ENCODE results near the gene ZNF33A.
"Not testable (repeated sequence)": the region's sequence is repeated elsewhere in the genome, so short reads cannot be mapped to it uniquely, and the experiment has no call there.

ZNF33A gene

DNA sequence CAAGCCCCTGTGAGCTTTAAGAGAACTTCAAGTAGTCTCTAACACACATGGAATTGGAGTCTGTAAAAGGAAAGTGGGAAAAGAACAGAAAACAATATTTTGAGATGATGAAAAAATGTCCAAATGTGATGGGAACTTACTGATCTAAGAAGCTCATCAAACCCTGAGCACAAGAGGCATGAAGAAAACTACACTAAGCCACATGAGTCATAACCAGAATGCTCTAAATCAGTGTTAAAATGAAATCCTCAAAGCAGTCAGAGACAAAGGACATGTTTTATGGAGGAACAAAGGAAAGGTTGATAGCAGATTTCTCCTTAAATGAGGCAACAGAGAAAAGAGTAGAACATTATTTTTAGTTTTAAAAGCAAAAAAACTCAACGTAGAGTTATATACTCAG lies 37.2 kb downstream of the ZNF33A start:
- DNase-seq: no peak

DNA sequence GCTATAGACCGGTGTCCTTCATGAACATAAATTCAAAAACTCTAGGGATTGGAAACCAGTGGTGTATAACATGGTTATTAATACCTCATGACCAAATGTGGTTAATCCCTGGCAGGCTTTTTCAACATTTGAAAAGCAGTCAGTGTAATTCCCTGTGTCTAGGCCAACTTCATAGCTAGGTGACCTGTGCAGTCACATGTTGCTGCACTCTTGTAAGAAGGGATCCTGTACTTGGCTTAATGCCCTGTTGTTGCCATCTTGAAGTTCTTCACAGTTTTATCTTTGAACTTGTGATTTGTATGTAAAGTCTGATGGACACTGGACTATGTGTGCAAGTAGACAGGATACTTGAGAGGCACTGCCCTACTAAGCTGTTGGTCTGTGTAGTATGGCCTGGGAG lies 39.7 kb downstream of the ZNF33A start:
- DNase-seq: no peak

DNA sequence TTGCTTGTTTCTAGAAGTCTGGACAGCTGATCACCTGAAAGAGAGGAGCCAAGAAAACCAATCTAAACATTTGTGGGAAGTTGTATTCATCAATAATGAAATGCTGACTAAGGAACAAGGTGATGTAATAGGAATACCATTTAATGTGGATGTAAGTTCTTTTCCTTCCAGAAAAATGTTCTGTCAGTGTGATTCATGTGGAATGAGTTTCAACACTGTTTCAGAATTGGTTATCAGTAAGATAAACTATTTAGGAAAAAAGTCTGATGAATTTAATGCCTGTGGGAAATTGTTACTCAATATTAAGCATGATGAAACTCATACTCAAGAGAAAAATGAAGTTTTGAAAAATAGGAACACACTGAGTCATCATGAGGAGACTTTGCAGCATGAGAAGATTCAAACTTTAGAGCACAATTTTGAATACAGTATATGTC lies 43.9 kb downstream of the ZNF33A start:
- DNase-seq: no peak

DNA sequence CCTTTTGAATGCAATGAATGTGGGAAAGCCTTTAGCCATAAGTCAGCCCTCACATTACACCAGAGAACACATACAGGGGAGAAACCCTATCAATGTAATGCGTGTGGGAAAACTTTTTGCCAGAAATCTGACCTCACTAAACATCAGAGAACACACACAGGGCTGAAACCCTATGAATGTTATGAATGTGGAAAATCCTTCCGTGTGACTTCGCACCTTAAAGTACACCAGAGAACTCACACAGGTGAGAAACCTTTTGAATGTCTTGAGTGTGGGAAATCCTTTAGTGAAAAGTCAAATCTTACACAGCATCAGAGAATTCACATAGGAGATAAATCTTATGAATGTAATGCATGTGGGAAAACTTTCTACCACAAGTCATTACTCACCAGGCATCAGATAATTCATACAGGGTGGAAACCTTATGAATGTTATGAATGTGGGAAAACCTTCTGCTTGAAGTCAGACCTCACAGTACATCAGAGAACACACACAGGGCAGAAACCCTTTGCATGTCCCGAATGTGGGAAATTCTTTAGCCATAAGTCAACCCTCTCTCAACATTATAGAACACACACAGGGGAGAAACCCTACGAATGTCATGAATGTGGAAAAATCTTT lies 44.9 kb downstream of the ZNF33A start:
- not testable (repeated sequence) for DNase-seq

DNA sequence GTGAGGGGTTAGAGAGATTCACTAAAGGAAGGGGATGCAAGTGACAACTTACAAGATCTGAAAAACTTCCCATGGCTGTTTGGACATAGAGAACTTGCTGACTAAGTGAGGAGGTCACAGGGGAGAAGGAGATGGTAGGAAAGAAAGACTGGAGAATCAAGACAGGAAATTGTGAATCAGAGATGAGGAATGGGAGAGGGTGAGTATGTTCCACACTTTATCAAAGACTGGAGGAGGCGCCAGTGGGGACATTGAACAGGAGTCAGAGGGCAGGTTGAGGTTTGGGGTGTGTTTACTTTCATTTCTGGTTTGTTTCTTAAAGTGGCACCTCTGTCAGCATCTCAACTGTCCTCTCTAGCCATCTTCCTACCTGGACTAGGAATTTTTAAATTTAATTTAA lies 59.2 kb downstream of the ZNF33A start:
- not testable (repeated sequence) for DNase-seq

DNA sequence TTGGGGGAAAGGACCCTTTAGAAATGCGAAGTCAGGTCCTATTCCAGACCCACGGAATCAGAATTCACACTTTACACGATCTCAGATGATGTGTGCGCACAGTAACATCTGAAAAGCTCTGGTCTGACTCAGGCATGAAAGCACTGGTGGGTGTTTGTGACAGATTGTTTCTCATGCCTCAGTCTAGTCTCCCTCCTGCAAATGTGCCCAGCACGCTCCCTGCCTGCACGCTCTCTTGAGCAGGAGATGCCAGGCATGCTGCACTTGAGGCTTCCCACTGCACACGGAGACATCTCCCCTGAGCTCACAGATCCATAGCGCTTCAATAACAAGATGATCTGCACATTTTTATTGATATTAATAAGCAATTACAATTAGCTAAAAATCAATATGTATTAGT lies 60.0 kb downstream of the ZNF33A start:
- DNase-seq: no peak

DNA sequence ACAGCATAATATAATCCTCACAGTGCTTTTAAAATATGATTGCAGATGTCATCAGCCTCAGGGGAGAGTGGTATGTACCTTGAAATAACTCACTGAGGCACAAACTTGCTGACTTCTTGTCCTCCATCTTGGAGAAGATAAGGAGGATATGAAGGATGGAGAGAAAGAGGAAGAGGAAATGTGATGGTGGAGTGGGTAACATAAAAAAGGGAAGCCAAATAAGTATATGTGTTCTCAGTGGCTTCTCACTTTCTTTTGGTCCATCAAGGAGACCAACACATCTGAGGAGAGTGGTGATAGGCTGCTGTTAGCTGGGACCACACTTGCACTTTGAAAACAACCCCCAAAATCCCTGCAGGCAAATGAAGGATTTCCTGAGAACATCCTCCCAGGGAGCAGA lies 62.1 kb downstream of the ZNF33A start:
- DNase-seq: no peak

DNA sequence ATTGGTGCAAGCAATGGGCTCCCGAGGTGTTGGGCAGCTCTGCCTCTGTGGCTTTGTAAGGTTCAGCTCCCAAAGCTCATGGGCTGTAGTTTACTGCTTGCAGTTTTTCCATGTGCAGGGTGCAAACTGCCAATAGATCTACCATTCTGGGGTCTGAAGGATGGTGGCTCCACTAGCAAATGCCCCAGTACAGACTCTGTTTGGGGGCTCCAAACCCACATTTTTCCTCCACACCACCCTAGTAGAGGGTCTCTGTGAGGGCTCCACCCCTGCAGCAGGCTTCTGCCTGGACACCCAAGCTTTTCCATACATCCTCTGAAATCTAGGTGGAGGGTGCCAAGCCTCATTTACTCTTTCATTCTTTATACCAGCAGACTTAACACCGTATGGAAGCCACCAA lies 66.2 kb downstream of the ZNF33A start:
- no peak for DNase-seq

DNA sequence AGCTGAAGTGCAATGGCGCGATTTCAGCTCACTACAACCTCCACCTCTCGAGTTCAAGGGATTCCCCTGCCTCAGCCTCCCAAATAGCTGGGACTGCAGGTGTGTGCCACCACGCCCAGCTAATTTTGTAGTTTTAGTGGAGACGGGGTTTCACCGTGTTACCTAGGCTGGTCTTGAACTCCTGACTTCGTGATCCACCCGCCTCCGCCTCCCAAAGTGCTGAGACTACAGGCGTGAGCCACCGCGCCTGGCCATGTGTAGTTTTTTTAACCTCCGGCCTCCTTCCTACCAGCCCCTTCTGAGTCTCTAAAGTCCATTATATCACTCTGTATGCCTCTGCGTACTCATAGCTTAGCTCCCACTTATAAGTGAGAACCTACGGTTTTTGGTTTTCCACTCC lies 82.8 kb downstream of the ZNF33A start:
- not testable (repeated sequence) for DNase-seq

DNA sequence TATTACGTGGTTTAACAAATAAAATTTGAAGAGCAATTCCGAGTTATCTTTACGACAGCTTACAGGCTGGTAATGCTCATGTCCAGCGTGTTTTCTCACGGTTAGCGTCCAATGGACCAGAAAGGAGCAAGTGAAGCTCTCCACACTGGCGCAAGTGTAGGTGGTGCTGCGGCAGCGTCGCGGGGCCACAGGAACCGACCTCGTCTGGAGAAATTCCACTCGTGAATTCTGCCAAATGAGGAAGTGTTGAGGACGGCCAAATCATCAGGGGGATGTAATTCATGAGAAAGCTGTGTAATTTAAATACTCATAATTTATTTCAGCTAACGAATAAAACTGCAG lies 83.3 kb downstream of the ZNF33A start:
- DNase-seq: no peak

DNA sequence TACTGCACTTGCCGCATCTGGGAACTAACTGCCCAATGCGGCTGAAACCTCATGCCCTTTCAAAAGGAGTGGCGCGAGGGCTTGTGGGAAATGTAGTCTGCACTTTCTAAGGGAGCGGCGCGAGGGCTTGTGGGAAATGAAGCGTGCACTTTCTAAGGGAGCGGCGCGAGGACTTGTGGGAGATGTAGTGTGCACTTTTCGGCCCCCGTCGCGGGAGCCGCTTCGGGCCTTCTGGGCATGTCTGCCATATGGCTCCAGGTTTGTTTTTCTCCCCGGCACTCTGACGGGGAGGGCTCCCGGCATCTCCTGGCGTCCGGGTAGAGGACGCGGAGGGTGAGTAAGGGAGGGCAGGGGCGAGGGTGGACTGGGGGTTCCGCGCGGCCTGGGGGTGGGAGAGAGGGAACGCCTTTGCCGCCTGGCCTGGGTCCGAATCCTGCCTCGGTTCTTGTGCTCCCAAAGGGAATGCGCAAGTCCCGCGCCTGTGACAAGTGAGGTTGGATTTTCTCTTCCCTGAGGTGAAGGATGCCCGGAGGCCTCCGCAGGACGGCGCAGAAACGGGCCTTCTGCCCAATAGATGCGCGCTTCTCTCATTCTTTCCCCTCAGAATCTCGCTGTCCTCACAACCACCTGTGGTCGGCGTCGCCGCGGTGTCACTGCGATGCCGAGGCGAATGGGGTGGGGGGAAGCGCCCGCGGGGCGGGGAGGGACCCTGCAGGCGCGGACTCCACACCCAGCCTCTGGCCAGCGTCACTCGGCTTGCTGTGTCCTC lies 83.9 kb downstream of the ZNF33A start, which contains the start of gene ZNF37A:
Gene ZNF37A (plus strand): TSS at position 180 of the 769 bp plus-strand sequence. CDS start 2,281 bp downstream, outside the sequence.
- peak; percentile 94 for DNase-seq

DNA sequence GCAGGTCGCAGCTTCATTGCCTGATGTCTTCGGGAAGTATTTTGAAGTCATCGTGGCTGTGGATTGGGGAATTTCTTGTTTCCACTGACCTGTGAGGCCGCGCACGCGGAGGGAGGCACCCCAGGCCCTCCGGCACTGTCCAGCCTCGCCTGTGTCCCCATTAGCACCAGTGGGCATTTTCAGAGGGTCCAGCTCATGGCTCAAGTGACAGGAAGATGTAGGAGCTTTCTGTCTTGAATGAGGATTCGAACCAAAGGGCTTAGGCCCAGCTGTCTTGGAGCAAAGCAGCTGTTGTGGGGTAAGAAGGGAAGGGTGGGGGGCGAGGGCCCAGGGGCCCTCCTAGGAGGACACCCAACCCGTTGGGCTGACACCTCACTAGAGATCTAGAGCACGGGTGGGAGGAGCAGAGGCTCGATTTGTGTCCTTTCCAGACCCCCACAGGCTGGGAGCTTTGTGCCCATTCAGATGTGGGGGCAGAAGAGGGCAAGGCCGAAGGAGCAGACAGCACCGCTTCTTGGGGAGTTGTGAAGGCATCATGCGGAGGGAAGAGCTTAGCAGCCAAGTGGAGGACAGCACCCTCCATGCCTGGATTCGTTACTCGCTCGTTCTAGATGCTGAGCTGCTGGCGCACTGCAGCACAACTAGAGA lies 84.6 kb downstream of the ZNF33A start:
- no peak for DNase-seq

DNA sequence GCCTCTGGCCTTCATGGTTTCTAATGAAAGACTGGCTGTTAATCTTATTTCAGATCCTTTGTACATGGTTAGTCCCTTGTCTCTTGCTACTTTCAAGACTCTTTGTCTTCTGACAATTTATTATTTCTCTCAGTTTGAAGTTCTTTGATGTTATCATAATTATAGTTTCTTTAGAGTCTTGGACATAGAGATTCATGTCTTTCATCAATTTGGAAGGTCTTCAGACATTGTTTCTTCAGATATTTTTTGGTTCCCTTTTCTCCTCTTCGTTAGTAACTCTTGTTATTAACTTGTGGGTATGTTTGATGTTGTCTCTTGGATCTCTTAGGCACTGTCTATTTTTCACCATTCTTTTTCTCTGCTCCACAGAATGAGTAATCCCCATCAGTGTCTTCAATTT lies 92.4 kb downstream of the ZNF33A start:
- no peak for DNase-seq

DNA sequence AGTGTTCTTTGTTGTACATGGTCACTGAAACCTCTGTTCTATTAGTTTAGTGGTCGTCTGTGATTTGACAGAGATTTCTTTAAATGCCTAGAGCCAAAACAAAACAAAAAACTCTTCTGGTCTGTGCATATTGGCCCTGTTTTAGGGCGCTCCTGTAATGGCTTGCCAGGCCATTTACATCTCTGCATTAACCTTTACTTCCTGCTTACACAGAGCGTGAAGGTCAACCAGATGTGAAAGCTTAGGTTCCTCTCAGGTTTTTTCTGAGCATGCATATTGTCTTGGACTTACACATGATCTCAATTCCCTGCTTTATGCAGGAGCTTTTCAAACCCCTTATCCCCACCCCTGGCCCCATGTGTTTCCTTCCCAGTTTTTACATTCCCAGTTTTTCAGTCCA lies 93.3 kb downstream of the ZNF33A start:
- no peak for DNase-seq

DNA sequence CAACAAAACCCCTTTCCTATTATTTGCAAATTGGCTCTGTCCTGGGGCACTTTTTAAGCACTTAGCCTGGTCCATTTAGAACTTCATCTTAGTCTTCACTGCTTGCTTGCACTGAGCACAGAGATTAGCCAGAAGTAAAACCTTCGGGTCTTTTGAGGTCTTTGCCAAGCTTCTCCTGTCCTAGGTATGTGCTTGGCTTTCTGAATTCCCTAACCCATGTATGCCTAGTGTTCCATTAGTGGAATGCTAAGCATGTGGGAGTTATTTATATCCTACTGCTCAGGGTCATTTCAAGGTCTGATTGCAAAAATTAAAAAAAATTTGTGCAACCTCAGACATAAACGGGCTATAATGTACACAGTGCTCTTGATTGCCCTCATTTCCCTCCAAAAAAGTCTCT lies 101.7 kb downstream of the ZNF33A start:
- no peak for DNase-seq

Data from NCI-H345 (cell line).